ENCODE data around the gene ANAPC15.

ANAPC15 gene

GRCh38 chr11:72127923-72128322 is 15.4 kb upstream of the ANAPC15 start:
- no peak for TF ChIP-seq CTCF (conservative IDR thresholded peaks at IDR 0.05; ENCODE audit: low read depth, low read length)
- Histone ChIP-seq H3K4me2 (no peak overlapping the region), H3K36me3 (ENCODE audit: insufficient read depth) (no peaks in the 10 kb centered on the region), H3K27ac (no peak overlapping the region), H3K79me2 (ENCODE audit: insufficient read depth, low read depth) (no peaks in the 10 kb centered on the region), H3K27me3 (ENCODE audit: insufficient read depth, low read depth) (no peaks in the 10 kb centered on the region), H3K4me1 (ENCODE audit: low read depth, poor library complexity, severe bottlenecking) (no peaks in the 10 kb centered on the region), H3K9ac (no peak overlapping the region), H3K4me3 (IDR thresholded peaks at IDR 0.05; ENCODE audit: insufficient read depth, low read depth, low read length) (no peak overlapping the region), H2AFZ (ENCODE audit: low read depth) (no peak overlapping the region), H4K20me1 (ENCODE audit: insufficient read depth) (no peaks in the 10 kb centered on the region)

GRCh38 chr11:72125956-72126355 is 13.5 kb upstream of the ANAPC15 start:
- no peak for TF ChIP-seq CTCF (conservative IDR thresholded peaks at IDR 0.05; ENCODE audit: low read depth, low read length)
- no peaks in the 10 kb centered on the region for H4K20me1 ChIP-seq (ENCODE audit: insufficient read depth)
- no peaks in the 10 kb centered on the region for H3K36me3 ChIP-seq (ENCODE audit: insufficient read depth)
- no peak overlapping the region for H2AFZ ChIP-seq (ENCODE audit: low read depth)
- no peak overlapping the region for H3K9ac ChIP-seq
- no peak overlapping the region for H3K27ac ChIP-seq
- H3K4me1 ChIP-seq (ENCODE audit: low read depth, poor library complexity, severe bottlenecking): no peaks in the 10 kb centered on the region
- no peak overlapping the region for H3K4me3 ChIP-seq (IDR thresholded peaks at IDR 0.05; ENCODE audit: insufficient read depth, low read depth, low read length)
- H3K27me3 ChIP-seq (ENCODE audit: insufficient read depth, low read depth): no peaks in the 10 kb centered on the region
- no peaks in the 10 kb centered on the region for H3K79me2 ChIP-seq (ENCODE audit: insufficient read depth, low read depth)
- no peak overlapping the region for H3K4me2 ChIP-seq

DNA sequence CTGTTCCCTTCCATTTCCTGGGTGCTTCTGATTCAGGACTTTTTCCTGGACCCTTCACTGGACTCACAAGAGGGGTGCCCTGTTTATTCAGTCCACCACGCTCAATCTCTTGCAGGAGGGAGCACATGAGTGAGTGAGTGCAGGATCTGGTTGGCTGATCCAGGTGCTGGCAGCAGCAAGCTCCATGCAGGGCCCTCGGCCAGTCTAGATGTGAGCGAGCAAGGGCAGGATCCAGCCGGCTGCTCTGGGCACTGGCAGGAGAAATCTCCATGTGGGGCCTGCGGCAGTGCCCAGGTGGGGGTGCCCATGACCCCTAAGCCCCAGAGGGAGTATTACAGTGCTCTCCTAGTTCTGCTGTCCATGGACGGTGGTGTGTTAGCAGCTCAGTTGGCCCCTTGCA is 11.6 kb upstream of the ANAPC15 start:
- H3K36me3 ChIP-seq (ENCODE audit: insufficient read depth): no peaks in the 10 kb centered on the region
- no peaks in the 10 kb centered on the region for H3K79me2 ChIP-seq (ENCODE audit: insufficient read depth, low read depth)
- no peak overlapping the region for H3K9ac ChIP-seq
- H2AFZ ChIP-seq (ENCODE audit: low read depth): no peak overlapping the region
- H3K4me2 ChIP-seq: no peak overlapping the region
- H3K4me1 ChIP-seq (ENCODE audit: low read depth, poor library complexity, severe bottlenecking): no peaks in the 10 kb centered on the region
- no peak overlapping the region for H3K4me3 ChIP-seq (IDR thresholded peaks at IDR 0.05; ENCODE audit: insufficient read depth, low read depth, low read length)
- H3K27ac ChIP-seq: no peak overlapping the region
- no peaks in the 10 kb centered on the region for H4K20me1 ChIP-seq (ENCODE audit: insufficient read depth)
- no peak for TF ChIP-seq CTCF (conservative IDR thresholded peaks at IDR 0.05; ENCODE audit: low read depth, low read length)
- H3K27me3 ChIP-seq (ENCODE audit: insufficient read depth, low read depth): no peaks in the 10 kb centered on the region

DNA sequence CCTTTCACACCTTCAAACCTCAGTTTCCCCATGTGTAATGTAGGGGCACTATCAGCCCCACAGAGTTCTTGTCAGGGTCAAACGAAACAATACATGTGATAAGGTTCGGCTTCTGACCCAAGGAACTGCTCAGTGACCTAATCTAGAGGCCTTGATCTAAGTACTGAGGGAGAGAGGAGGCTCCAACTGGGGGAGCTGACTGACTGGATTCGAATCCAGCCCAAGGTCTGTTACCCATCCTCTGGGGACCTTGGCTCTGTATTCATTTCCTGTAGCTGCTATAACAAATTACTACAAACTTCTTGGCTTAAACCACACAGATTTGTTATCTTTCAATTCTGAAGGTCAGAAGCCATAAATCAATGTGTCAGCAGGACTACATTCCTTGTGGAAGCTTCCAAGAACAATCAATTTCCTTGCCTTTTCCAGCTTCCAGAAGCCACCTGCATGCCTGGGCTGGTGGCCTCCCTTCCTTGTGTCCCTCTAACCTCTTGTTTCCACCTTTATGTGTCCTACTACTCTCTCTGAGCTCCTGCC is 10.7 kb upstream of the ANAPC15 start:
- no peak overlapping the region for H3K27ac ChIP-seq
- no peaks in the 10 kb centered on the region for H3K79me2 ChIP-seq (ENCODE audit: insufficient read depth, low read depth)
- TF ChIP-seq CTCF (conservative IDR thresholded peaks at IDR 0.05; ENCODE audit: low read depth, low read length): no peak
- H3K4me2 ChIP-seq: no peak overlapping the region
- no peaks in the 10 kb centered on the region for H4K20me1 ChIP-seq (ENCODE audit: insufficient read depth)
- no peak overlapping the region for H3K9ac ChIP-seq
- no peak overlapping the region for H3K4me3 ChIP-seq (IDR thresholded peaks at IDR 0.05; ENCODE audit: insufficient read depth, low read depth, low read length)
- no peaks in the 10 kb centered on the region for H3K27me3 ChIP-seq (ENCODE audit: insufficient read depth, low read depth)
- no peaks in the 10 kb centered on the region for H3K4me1 ChIP-seq (ENCODE audit: low read depth, poor library complexity, severe bottlenecking)
- H3K36me3 ChIP-seq (ENCODE audit: insufficient read depth): no peaks in the 10 kb centered on the region
- H2AFZ ChIP-seq (ENCODE audit: low read depth): no peak overlapping the region
